CD4-positive, alpha-beta T cell treated with Interleukin-15 for 1 hour (primary cell): ENCODE data around the gene OR11G2.
"Not testable (repeated sequence)": the region's sequence is repeated elsewhere in the genome, so short reads cannot be mapped to it uniquely, and the experiment has no call there.

ENCODE experiments used
- DNase-seq: peaks from one replicate; pipeline ENCODE4 v3.0.0-alpha.2; 2020

Gene OR11G2

GRCh38 chr14:20190596-20190995, at the start of gene OR11G2:
OR11G2 (plus strand) TSS chr14:20190896; CDS start chr14:20197438, 6,542 bp downstream.
- no peak for DNase-seq

- DNase-seq: no peak
These were observed 46.8 kb upstream of the OR11G2 start for GRCh38 chr14:20143911-20144310.

GRCh38 chr14:20144820-20145219, 45.9 kb upstream of the OR11G2 start:
- DNase-seq: no peak

GRCh38 chr14:20164462-20164861, 26.2 kb upstream of the OR11G2 start:
- no peak for DNase-seq

GRCh38 chr14:20167091-20167490, 23.6 kb upstream of the OR11G2 start:
- no peak for DNase-seq

GRCh38 chr14:20169852-20170251, 20.8 kb upstream of the OR11G2 start:
- not testable (repeated sequence) for DNase-seq

GRCh38 chr14:20174205-20174604, 16.5 kb upstream of the OR11G2 start:
- not testable (repeated sequence) for DNase-seq

- DNase-seq: no peak
These were observed 14.4 kb upstream of the OR11G2 start for GRCh38 chr14:20176330-20176729.

GRCh38 chr14:20177433-20177974, 13.2 kb upstream of the OR11G2 start:
- DNase-seq: no peak

GRCh38 chr14:20179218-20179617, 11.5 kb upstream of the OR11G2 start:
- peak; percentile 17 for DNase-seq

- DNase-seq: no peak
These were observed 10.8 kb upstream of the OR11G2 start for GRCh38 chr14:20179880-20180279.

- DNase-seq: no peak
These were observed 10.2 kb upstream of the OR11G2 start for GRCh38 chr14:20180486-20180885.

GRCh38 chr14:20184181-20184580, 6.5 kb upstream of the OR11G2 start:
- DNase-seq: no peak

GRCh38 chr14:20191396-20191795, 700 bp downstream of the OR11G2 start:
- no peak for DNase-seq

GRCh38 chr14:20194101-20194500, 3.4 kb downstream of the OR11G2 start:
- DNase-seq: no peak

GRCh38 chr14:20195170-20195569, 4.5 kb downstream of the OR11G2 start:
- not testable (repeated sequence) for DNase-seq

- no peak for DNase-seq
These were observed 5.2 kb downstream of the OR11G2 start for GRCh38 chr14:20195911-20196310.

- DNase-seq: no peak
These were observed 6.8 kb downstream of the OR11G2 start for GRCh38 chr14:20197459-20197858.

GRCh38 chr14:20198991-20199390, 8.3 kb downstream of the OR11G2 start:
- no peak for DNase-seq

- DNase-seq: no peak
These were observed 14.0 kb downstream of the OR11G2 start for GRCh38 chr14:20204721-20205120.

- no peak for DNase-seq
These were observed 18.9 kb downstream of the OR11G2 start for GRCh38 chr14:20209595-20209994.

GRCh38 chr14:20212406-20212805, 21.7 kb downstream of the OR11G2 start:
- DNase-seq: not testable (repeated sequence)

GRCh38 chr14:20215196-20215595, 24.5 kb downstream of the OR11G2 start:
- no peak for DNase-seq

- no peak for DNase-seq
These were observed 28.3 kb downstream of the OR11G2 start for GRCh38 chr14:20219033-20219432.

- DNase-seq: no peak
These were observed 32.7 kb downstream of the OR11G2 start, which contains the start of gene OR11H6 for GRCh38 chr14:20223410-20223809. OR11H6 (plus strand) TSS chr14:20223710; CDS start chr14:20223710, 0 bp downstream.
